ENCODE measurements around the gene CCDC88C. TPM values are rescaled to one million over a fixed set of nuclear protein-coding genes. Genes with fewer than 3 reads are reported as not detected.

CCDC88C gene
- total RNA-seq, 2 experiments from 2014 or later, result 60.7 to 66.0 TPM

DNA sequence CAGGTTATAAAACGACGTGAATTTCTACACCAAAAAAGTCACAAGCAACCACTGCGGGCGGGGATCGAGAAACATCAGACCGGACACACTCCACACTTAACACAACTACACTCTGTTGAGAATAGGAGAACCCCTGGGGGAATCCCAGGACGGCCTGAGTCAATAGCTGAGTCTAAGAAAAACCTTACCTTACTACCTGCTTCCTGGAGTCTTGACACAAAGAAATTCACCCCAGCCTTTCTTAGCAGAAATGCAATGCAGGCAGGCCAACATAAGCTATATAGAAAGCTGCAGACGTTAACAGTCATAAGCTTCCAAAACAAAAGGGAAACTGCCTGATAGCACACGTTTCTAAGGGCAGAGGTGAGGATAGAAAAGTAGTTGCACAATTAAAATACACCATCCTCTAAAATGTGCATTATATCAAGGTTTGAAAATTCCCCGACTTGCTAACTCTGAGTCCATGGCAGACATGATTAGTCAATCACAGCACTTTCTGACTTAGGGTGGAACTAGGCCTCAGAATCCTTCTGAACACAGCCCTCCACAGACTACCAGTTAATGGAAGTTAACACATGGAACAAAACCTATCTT lies 68.0 kb downstream of the CCDC88C start:
- POLR2A ChIA-PET, result interaction anchor here (0.9 to 3.6 kb wide), 7 partner anchors 24 to 67 kb away, joined by 3 to 45 read pairs (median 9); partner anchors contain the start of gene CCDC88C
- CTCF ChIA-PET, result interaction anchor here (0.6 to 4.0 kb wide), 12 partner anchors 11 to 155 kb away, joined by 3 to 51 read pairs (median 5); partner anchors contain the start of gene CCDC88C

DNA sequence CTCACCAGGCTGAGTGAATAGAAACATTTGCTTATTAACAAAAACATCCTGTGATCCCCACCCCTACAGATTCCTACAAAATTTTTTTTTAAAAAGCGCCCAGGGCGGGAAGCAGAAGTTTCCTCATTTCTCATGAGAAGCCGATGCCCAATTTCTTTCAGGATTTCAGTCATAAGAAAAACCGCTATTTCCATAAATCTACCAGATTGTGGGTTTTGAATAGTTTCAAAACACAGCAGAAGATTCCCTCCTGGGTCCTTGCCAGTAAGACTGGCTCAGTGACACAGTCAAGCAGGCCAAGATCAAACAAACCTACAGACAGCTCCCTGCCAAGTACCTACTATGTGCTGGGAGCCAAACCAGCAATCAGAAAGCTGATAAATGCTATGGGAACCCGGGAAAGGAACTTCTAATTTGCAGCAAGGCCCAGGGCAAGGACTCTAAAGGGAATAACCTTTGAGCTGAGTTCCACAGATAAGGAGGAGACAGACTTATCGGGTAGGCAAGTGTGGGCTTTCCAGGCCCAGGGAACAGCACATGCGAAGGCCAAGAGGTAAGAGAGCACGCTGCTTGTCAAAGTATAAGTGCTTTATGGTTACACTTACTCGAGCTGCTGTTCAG lies 68.7 kb downstream of the CCDC88C start:
- ChIA-PET CTCF (interaction anchor here (0.8 to 4.0 kb wide), 7 partner anchors 18 to 69 kb away, joined by 3 to 51 read pairs (median 13); partner anchors contain the start of gene CCDC88C), POLR2A (interaction anchor here (0.9 to 3.6 kb wide), 5 partner anchors 25 to 68 kb away, joined by 3 to 45 read pairs (median 11); partner anchors contain the start of gene CCDC88C)

DNA sequence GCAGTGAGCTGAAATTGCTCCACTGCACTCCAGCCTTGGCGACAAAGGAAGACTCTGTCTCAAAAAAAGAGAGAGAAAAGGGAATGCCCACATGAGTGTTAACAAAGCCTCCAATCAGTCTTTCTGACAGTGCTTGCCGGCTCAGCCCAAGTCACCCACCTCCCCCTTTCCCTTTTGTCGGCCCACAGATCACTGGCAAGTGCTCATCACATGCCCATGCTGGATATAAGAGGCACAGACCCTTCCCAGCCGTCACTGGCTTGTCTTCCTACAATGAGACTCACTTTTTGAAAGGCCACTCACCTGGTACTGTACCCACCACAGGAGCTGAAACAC lies 70.8 kb downstream of the CCDC88C start:
- ChIA-PET POLR2A (no interaction called here), CTCF (interaction anchor here (1.1 to 1.9 kb wide), 3 partner anchors 24 to 72 kb away, joined by 5 to 7 read pairs (median 7); partner anchors contain the start of gene CCDC88C)

DNA sequence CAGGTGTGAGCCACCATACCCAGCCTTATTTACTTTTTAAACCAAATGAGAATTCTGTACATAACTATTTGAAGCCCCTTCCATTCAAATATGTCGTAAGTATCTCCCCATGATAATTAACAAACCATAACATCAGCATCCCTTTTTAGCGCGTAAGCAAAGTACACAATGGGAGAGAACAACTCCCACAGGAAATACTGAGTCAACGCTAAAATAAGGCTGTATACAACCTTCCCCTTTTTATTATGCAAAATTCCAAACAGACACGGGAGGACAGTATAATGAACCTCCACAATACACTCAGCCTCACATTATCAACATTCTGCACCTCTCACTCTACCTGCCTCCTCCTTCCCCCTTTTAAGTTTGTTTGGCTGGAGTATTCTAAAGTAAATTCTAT lies 73.5 kb downstream of the CCDC88C start:
- CTCF ChIA-PET, result interaction anchor here (1.3 to 1.4 kb wide), 2 partner anchors 19 to 26 kb away, joined by 3 to 5 read pairs; no protein-coding TSS in a partner anchor
- POLR2A ChIA-PET, result interaction anchor here (0.7 kb wide), 1 partner anchor 46 kb away, joined by 4 read pairs; no protein-coding TSS in a partner anchor

DNA sequence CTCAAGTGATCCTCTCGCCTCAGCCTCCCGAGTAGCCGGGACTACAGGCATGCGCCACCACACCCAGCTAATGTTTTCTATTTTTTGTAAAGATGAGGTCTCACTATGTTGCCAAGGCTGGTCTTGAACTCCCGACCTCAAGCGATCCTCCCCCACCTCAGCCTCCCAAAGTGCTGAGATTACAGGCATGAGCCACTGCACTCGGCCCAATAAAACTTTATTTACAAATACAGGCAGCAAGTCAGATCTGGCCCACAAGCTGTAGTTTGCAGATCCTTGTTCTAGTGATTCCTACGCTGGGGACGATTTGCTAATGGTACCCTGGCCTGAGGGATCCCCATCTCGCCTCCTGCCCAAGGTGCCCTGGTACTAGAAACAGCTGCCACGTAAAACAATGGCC lies 74.6 kb downstream of the CCDC88C start:
- POLR2A ChIA-PET, result no interaction called here
- CTCF ChIA-PET, result interaction anchor here (1.0 to 1.6 kb wide), 3 partner anchors 18 to 56 kb away, joined by 3 to 5 read pairs (median 3); no protein-coding TSS in a partner anchor

DNA sequence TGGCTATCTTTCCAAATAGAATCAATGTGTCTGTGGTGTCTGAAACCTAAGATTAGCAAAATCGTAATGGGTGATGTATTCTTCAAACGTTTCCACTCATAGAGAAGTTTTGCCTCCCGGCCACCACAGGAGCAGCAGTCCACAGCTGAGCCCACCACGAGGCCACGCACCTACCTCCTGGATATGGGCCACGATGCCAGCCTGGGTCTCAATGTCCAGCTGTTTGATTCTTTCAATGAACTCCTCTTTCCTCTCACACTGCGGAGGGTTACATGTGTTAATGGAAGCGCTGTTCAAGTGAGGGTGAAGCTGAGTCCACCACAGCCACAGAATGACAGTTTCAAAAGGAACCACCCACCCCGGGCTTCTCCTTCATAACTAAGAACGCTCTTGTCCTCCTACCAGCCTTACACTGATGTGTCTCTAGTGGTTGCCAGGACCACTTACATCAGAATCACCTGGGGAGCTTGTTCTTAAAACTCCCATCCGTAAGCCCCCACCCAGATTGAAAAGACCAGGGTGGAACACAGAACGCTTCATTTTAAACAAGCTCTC lies 75.3 kb downstream of the CCDC88C start:
- ChIA-PET POLR2A (no interaction called here), CTCF (interaction anchor here (1.0 to 1.6 kb wide), 4 partner anchors 15 to 76 kb away, joined by 3 read pairs; partner anchors contain the start of gene CCDC88C)

DNA sequence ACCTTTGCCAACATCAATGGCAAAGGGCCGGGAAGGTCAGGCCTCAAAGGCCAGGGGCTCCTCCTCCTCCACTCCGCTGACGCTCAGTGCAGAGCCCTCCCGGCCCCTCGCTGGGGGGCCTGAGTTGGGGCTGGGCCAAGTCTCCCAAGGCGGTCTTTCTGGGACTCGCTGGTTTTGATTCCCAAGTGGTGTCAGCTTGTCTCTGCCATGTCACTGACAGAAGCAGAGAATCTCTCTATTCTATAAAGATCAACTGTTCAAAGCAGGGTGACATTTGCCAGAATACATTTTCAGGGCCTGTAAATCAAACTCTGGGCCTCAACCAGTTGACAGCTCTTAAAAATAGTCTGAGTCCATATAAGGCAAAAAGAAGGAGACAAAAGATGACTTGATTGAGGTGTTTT lies 75.9 kb downstream of the CCDC88C start:
- ChIA-PET POLR2A (no interaction called here), CTCF (interaction anchor here (1.2 kb wide), 2 partner anchors 15 to 76 kb away, joined by 3 read pairs; partner anchors contain the start of gene CCDC88C)

DNA sequence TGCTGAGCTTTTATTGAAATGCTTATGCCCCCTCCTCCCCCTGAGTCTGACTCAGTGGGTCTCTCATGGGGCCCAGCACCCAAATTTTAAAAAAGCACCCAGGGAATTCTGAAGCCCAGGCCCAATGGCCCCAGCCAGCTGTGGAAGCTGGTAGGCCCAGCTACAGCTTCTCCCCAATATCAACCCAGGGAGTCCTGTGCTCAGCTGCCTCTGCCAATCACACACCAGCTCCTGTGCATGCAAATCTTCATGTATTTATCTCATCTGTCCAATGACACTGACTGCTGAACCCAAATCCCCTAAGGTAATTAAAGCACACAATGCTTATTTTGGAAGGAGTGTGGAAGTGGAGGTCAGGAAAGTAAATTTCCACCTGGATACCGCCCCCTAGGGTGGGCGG lies 76.3 kb downstream of the CCDC88C start:
- CTCF ChIA-PET, result interaction anchor here (1.2 kb wide), 2 partner anchors 14 to 76 kb away, joined by 3 read pairs; partner anchors contain the start of gene CCDC88C
- POLR2A ChIA-PET, result no interaction called here

DNA sequence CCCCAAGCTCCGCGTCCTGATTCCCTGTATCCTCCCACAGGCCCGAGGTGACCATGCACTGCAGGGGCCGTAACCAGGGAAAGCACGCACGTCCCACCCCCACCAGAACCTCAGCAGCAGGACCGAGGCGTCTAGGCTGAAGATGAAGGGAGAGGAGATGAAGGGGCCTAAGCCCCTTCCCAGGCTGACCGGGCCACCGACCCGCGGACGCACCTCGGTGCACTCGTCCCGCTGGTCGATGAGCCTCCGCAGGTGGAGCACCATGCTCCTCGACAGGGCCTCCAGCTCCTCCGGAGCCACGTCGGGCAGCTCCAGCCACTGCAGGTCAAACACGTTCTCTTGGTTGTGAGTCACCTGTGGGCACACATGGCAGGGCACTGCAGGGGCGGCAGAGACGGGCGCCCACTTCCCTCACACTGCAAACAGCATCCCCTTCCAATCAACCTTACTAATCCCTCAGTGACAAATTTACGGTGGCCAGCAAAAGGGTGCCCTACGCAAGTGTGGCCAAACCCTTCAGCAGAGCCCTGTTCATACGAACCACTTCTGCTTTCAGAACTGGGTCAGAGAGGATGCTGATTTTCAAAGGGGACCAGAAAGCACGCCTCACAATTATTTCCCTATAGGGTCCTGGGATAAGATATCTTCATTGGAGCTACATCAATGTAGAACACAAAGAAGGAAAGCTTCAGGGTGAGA lies 77.8 kb downstream of the CCDC88C start:
- ChIA-PET CTCF (no interaction called here), POLR2A (no interaction called here)

DNA sequence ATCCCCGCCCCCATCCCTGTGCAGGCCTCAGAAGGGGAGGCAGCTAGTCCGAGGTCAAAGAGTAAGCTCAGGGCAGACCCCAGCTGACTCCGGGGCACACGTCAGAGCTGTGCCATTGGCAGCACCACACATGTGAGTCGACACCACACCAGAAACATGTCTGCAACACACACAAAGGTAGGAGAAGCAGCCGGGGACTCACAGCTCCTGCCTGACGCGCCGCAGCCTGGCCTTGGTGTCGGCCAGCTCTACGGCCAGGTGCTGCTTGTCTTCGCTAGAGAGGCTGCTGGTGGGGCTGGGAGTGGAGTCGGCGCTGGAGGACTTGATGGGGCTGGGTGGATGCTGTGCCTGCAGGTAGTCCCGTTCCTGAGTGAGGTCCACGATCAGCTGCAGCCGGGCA lies 78.5 kb downstream of the CCDC88C start:
- CTCF ChIA-PET, result interaction anchor here (0.9 kb wide), 1 partner anchor 14 kb away, joined by 3 read pairs; no protein-coding TSS in a partner anchor
- POLR2A ChIA-PET, result no interaction called here

DNA sequence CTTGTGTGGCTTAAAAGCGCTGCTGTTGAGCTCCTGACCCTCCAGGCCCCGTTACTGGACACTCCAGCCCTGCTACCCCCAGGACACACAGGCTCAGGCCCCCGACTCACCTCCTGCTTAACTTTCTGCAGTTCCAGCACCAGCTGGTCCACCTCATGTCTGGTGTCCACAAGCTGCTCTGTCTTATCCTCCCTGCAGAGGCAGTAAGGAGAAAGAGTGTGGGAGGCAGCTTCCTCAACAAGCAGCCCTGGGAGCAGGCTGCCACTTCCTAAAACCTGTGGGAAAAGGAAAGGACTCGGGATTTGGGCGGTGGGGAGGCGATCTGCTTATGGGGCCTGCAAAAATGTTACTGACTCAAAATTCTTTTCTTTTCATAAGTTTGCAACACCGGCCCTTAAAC lies 79.2 kb downstream of the CCDC88C start:
- CTCF ChIA-PET, result interaction anchor here (0.9 kb wide), 1 partner anchor 13 kb away, joined by 3 read pairs; no protein-coding TSS in a partner anchor
- POLR2A ChIA-PET, result no interaction called here

DNA sequence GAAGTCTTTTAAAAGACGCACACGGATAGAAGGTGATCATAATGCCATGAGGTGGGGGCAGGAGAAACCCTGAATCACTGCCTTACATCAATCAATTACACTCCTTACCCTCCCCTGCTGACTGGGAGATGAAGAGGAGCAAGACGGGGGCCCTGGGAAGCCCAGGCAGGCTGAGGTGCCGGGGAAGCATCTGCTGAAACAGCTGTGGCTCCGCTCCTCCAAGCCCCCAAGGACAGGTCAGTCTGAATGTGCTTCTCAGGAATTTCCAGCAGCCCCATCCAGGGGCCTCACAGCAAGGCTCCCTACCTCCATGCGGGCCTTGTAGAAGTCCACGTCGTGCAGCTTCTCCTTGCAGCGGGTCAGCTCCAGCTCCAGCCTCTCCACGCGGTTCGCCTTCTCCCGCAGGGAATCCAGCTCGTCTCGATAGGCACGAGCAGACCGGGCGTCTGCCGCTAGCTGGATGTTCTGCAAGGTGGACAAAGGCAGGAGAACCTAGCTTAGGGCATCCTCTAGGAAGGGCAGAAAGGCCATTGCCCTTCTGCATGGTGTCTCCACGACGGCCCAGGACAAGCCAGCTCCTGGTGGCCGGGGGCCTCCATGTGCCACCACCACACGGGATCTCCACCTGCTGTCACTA lies 79.8 kb downstream of the CCDC88C start:
- POLR2A ChIA-PET, result no interaction called here

DNA sequence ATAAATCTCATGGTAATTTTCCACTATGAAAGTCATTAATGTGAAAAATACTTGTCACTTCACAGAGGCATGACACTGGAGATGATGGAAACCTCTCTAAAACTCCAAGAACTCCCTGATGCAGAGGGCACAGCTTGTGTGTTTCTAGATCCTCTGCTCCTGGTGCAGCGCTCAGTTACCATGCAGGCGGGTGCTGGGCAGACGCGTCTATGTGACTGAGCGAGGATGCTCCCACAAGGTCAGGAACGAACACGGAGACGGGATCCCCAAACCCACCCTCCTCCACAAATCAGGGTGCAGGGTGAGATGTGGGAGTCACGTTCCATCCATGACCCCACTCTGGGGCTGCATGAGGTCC lies 81.5 kb downstream of the CCDC88C start:
- POLR2A ChIA-PET, result no interaction called here
- CTCF ChIA-PET, result no interaction called here

More for the DNA sequence above, 79.8 kb downstream of the CCDC88C start:
- CTCF ChIA-PET, result no interaction called here

DNA sequence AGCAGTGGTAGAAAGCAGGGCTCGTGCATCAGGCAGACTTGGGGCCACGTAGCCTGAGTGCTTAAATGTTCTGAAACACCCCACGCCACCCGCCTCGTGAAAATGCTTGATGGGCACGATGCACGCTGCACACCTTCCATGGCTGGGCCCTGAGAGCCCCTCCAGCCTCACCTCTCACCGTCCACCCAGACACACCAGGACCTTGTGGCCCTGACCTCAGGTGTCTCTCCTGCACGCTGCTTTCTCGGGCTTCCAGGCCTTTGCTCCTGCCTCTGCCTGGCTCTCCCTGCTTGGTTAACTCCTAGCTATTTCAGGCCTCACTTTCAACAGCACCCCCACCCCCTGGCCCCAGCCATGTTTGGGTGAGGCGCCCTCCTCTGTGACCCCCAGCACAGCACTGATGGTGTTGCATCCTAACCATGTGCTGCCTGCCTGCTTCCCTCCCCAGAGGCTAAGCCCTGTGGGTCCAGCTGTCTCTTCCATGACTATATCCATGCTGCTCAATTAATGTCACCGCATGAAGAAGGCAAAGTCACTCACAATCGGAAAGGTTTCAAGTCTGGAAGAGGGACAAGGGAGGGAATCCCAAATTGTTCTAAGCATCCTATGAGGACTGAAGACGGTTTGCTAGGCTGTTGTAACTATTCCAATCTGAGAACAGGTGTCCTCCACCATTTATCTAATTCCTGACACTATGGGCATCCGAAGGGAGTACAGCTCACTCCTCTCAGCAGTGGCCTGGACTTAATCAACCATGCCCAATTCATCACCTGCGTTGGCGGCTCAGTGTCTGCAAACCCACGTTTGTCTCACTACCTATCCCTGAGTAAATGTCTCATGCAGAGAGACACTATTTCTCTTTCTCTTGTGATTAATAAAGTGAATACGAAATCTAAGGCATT lies 82.2 kb downstream of the CCDC88C start:
- ChIA-PET POLR2A (no interaction called here), CTCF (no interaction called here)

DNA sequence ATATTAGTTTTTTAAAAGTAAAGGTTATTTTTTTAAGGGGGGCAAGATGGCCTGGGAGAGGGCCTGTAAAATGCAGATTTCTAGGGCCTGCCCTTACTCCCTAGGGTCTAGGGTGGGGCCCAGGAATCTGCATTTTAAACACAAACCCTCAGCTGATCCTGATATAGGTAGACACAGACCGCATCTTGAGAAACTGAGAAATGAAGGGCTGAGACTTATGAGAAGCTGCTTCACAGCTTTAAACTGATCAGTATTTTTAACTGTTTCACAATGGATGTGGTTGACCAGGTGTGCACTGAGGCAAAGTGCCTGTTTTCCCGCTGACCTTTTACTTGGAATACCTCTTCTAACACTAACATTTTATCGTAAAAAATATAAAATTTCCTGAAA lies 84.0 kb downstream of the CCDC88C start:
- POLR2A ChIA-PET, result no interaction called here
- CTCF ChIA-PET, result no interaction called here

DNA sequence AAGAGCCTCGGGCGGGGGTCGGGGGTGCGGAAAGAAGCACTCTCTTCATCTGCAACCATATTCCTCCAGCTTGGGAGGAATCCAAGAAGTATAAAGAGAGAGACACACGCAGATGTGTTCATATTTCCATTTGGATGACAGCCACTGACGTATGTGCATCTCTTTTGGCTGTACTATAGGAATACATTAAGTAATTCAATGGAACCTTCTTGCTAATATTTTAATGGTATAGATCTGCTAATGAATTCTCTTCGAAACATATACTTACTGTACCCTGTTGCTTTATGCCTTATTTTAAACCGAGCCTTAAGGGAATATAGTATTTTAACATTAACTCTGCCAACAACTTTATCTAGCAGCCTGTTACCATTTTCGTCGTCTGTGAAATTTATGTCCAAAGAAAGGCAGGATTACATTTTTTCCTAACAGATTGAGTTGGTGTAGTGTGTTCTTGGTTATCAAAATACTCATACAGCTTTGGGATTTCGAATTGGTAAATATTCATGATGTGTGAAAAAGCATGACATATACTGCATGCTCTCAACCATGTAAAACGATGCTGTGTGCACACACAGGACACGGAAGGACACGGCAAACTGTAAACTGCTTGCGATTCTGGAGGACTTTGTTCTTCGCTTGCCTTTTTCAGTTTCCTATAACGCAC lies 84.5 kb downstream of the CCDC88C start:
- CTCF ChIA-PET, result no interaction called here
- POLR2A ChIA-PET, result no interaction called here

DNA sequence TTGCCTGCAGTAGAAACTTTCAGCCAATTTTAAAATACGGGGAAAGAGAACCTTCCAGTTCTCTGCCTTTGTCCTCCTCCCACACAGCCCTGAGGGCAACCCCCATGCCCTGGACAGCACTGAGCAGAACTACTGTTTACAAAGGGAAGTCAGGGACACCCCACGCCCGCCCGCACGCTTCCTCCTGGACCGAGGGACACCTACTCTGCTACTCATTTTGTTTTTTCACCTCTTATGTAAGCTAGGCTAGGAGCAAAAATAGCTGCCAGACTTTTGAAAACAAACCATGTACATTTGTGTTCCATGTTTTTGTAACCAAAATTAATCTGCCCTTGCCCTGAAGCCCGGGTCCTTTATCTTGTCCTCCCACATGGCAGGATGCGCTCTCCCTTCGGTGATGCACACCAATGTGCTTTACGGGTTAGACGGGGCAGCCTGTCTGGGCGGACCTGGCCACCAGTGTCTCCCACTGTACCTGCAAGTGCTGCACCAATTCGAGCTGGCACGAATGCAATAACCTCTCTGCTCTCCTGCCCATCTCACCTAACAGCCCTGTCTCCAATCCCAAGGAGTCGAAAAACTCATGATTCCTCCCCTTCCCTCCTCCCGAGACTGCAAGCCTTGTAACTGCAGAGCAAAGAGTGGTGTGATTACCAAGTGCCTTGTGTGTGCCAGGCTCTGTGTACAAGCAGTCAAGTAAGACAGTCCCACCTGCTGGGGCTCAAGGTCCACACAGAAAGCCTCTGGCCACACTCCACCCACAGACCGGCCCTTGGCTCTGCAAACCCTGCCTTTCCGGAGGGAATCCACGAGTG lies 85.2 kb downstream of the CCDC88C start:
- POLR2A ChIA-PET, result no interaction called here
- CTCF ChIA-PET, result interaction anchor here (1.2 kb wide), 2 partner anchors 9 to 83 kb away, joined by 3 read pairs; no protein-coding TSS in a partner anchor
